ENCODE data around the gene CEP128. TPM values are rescaled to one million over a fixed set of nuclear protein-coding genes. Genes with fewer than 3 reads are reported as not detected.
"Not testable (repeated sequence)": the region's sequence is repeated elsewhere in the genome, so short reads cannot be mapped to it uniquely, and the experiment has no call there.

Gene CEP128
- total RNA-seq, 1 experiment from 2014 or later = 29.3 TPM

GRCh38 chr14:80956102-80956501, 14.6 kb upstream of the CEP128 start:
- H3K4me1 ChIP-seq (replicated peaks; ENCODE audit: insufficient read depth) = no peaks in the 10 kb centered on the region
- H3K36me3 ChIP-seq (ENCODE audit: low read depth) = no peaks in the 10 kb centered on the region
- no peaks in the 10 kb centered on the region for H3F3A ChIP-seq (ENCODE audit: insufficient read depth, low read depth)
- no peak overlapping the region for H2AFZ ChIP-seq
- DNase-seq = no peak
- ChIA-PET CTCF (interaction anchor here (0.6 to 1.6 kb wide), 3 partner anchors 11 to 31 kb away, joined by 3 to 16 read pairs (median 5); no protein-coding TSS in a partner anchor), POLR2A (ENCODE audit: unreplicated experiment) (no interaction called here)
- no TSS peak for BruUV-seq (replicated peaks)
- 0 out of 2 replicates have a peak, but pooled peaks cover 3% of the 10 kb centered on the region for H3K9me3 ChIP-seq (ENCODE audit: insufficient read depth, low read depth)
- H3K27me3 ChIP-seq (ENCODE audit: insufficient read depth, low read depth) = peaks cover 10% of the 10 kb centered on the region; the same call in 1 of the 2 replicates
- H3K79me2 ChIP-seq (ENCODE audit: low read depth) = no peaks in the 10 kb centered on the region
- H3K9me2 ChIP-seq (ENCODE audit: insufficient read depth) = no peaks in the 10 kb centered on the region
- H3K4me3 ChIP-seq = no peak overlapping the region
- H3K4me2 ChIP-seq = no peak overlapping the region
- TF ChIP-seq CTCF (conservative IDR thresholded peaks at IDR 0.05) = no peak
- TF ChIP-seq EZH2 (IDR thresholded peaks at IDR 0.05; ENCODE audit: low read depth) = no peak
- intact Hi-C loops (cut with micrococcal nuclease; ENCODE audit: unreplicated experiment) = loop anchor here (10.0 kb wide), 1 partner anchor 509 kb away; no protein-coding TSS in a partner anchor
- no peaks in the 10 kb centered on the region for H4K20me1 ChIP-seq (ENCODE audit: insufficient read depth)
- no peak overlapping the region for H3K27ac ChIP-seq

GRCh38 chr14:80955416-80955941, 13.9 kb upstream of the CEP128 start, which contains the start of gene TSHR:
Gene TSHR, plus strand, starts transcription at chr14:80955621. Its CDS starts 60 bp downstream, at chr14:80955681.
- Histone ChIP-seq H2AFZ (0 out of 2 replicates have a peak within 1 kb of the TSS, but pooled peaks have one; percentile 52), H3K9me2 (ENCODE audit: insufficient read depth) (no peaks in the 10 kb centered on the region), H3K79me2 (ENCODE audit: low read depth) (no peaks in the 10 kb centered on the region), H3K4me2 (peak within 1 kb of the TSS; percentile 75), H3K27ac (no peak within 1 kb of the TSS), H3K4me1 (replicated peaks; ENCODE audit: insufficient read depth) (no peaks in the 10 kb centered on the region), H3K27me3 (ENCODE audit: insufficient read depth, low read depth) (peaks cover 10% of the 10 kb centered on the region; the same call in 1 of the 2 replicates), H3K9me3 (ENCODE audit: insufficient read depth, low read depth) (0 out of 2 replicates have a peak, but pooled peaks cover 3% of the 10 kb centered on the region), H3K36me3 (ENCODE audit: low read depth) (no peaks in the 10 kb centered on the region), H3K4me3 (peak within 1 kb of the TSS; percentile 38; the same call in 1 of the 2 replicates), H3F3A (ENCODE audit: insufficient read depth, low read depth) (no peaks in the 10 kb centered on the region), H4K20me1 (ENCODE audit: insufficient read depth) (no peaks in the 10 kb centered on the region)
- TF ChIP-seq EZH2 (IDR thresholded peaks at IDR 0.05; ENCODE audit: low read depth) = no peak
- no peak for TF ChIP-seq CTCF (conservative IDR thresholded peaks at IDR 0.05)
- CTCF ChIA-PET = interaction anchor here (0.6 to 1.6 kb wide), 4 partner anchors 14 to 1003 kb away, joined by 3 to 16 read pairs (median 4); no protein-coding TSS in a partner anchor
- intact Hi-C loops (cut with micrococcal nuclease; ENCODE audit: unreplicated experiment) = loop anchor here (2.0 to 10.0 kb wide), 2 partner anchors 41 to 509 kb away; no protein-coding TSS in a partner anchor
- no peak for DNase-seq
- BruUV-seq (replicated peaks) = no TSS peak
- POLR2A ChIA-PET (ENCODE audit: unreplicated experiment) = no interaction called here

GRCh38 chr14:80954687-80955299, 13.3 kb upstream of the CEP128 start:
- H4K20me1 ChIP-seq (ENCODE audit: insufficient read depth) = no peaks in the 10 kb centered on the region
- POLR2A ChIA-PET (ENCODE audit: unreplicated experiment) = no interaction called here
- CTCF ChIA-PET = interaction anchor here (0.6 to 1.6 kb wide), 4 partner anchors 21 to 1003 kb away, joined by 3 to 16 read pairs (median 3); no protein-coding TSS in a partner anchor
- DNase-seq = peak; percentile 47 to 82
- TF ChIP-seq CTCF (conservative IDR thresholded peaks at IDR 0.05) (peak; percentile 88), EZH2 (IDR thresholded peaks at IDR 0.05; ENCODE audit: low read depth) (no peak)
- no peaks in the 10 kb centered on the region for H3K36me3 ChIP-seq (ENCODE audit: low read depth)
- peak overlapping the region; percentile 75 for H3K4me2 ChIP-seq
- 0 out of 2 replicates have a peak overlapping the region, but pooled peaks have one; percentile 52 for H2AFZ ChIP-seq
- H3K9me3 ChIP-seq (ENCODE audit: insufficient read depth, low read depth) = 0 out of 2 replicates have a peak, but pooled peaks cover 3% of the 10 kb centered on the region
- no peaks in the 10 kb centered on the region for H3F3A ChIP-seq (ENCODE audit: insufficient read depth, low read depth)
- intact Hi-C loops (cut with micrococcal nuclease; ENCODE audit: unreplicated experiment) = loop anchor here (1.0 to 10.0 kb wide), 4 partner anchors 33 to 510 kb away; no protein-coding TSS in a partner anchor
- no peaks in the 10 kb centered on the region for H3K9me2 ChIP-seq (ENCODE audit: insufficient read depth)
- H3K27ac ChIP-seq = no peak overlapping the region
- H3K4me1 ChIP-seq (replicated peaks; ENCODE audit: insufficient read depth) = no peaks in the 10 kb centered on the region
- H3K4me3 ChIP-seq = peak overlapping the region; percentile 38; the same call in 1 of the 2 replicates
- BruUV-seq (replicated peaks) = no TSS peak
- no peaks in the 10 kb centered on the region for H3K79me2 ChIP-seq (ENCODE audit: low read depth)
- peaks cover 10% of the 10 kb centered on the region; the same call in 1 of the 2 replicates for H3K27me3 ChIP-seq (ENCODE audit: insufficient read depth, low read depth)

- H4K20me1 ChIP-seq (ENCODE audit: insufficient read depth); H3K4me1 ChIP-seq (replicated peaks; ENCODE audit: insufficient read depth); H2AFZ ChIP-seq; H3F3A ChIP-seq (ENCODE audit: insufficient read depth, low read depth); H3K27me3 ChIP-seq (ENCODE audit: insufficient read depth, low read depth); H3K4me2 ChIP-seq; H3K9me3 ChIP-seq (ENCODE audit: insufficient read depth, low read depth); CTCF ChIA-PET; H3K79me2 ChIP-seq (ENCODE audit: low read depth); H3K9me2 ChIP-seq (ENCODE audit: insufficient read depth); BruUV-seq (replicated peaks); DNase-seq; H3K4me3 ChIP-seq; H3K36me3 ChIP-seq (ENCODE audit: low read depth); H3K27ac ChIP-seq; POLR2A ChIA-PET (ENCODE audit: unreplicated experiment): not testable (repeated sequence)
- intact Hi-C loops (cut with micrococcal nuclease; ENCODE audit: unreplicated experiment) = loop anchor here (10.0 kb wide), 1 partner anchor 512 kb away; no protein-coding TSS in a partner anchor
Observed at GRCh38 chr14:80953211-80953610, 11.7 kb upstream of the CEP128 start.

Data from PC-9 (cell line).